NCI-H1417 (cell line): Measurements from ENCODE around the gene MYOD1.

Experiments used
- DNase-seq, 3 experiments: peaks; one replicate each; lab custom pipeline; 2025; lab: John Stamatoyannopoulos, UW

Gene MYOD1

GRCh38 chr11:17734986-17735817 lies 15.8 kb downstream of the MYOD1 start:
- DNase-seq, result peak; percentile 48 to 75 (median 73)

GRCh38 chr11:17735818-17736578 lies 16.6 kb downstream of the MYOD1 start:
- peak in 2 of 3 experiments; percentile 67 to 75 for DNase-seq

- no peak for DNase-seq
Observed at GRCh38 chr11:17736579-17736893, 17.2 kb downstream of the MYOD1 start.

GRCh38 chr11:17736930-17737817 lies 17.8 kb downstream of the MYOD1 start:
- DNase-seq, result no peak

- DNase-seq, result no peak
Observed at GRCh38 chr11:17738151-17738973, 19.0 kb downstream of the MYOD1 start.

- no peak for DNase-seq
Observed at GRCh38 chr11:17739945-17740338, 20.6 kb downstream of the MYOD1 start.

GRCh38 chr11:17740649-17741235 lies 21.4 kb downstream of the MYOD1 start:
- DNase-seq, result no peak

- no peak for DNase-seq
Observed at GRCh38 chr11:17741487-17741886, 22.1 kb downstream of the MYOD1 start.

- no peak for DNase-seq
Observed at GRCh38 chr11:17742019-17742418, 22.6 kb downstream of the MYOD1 start.

- no peak for DNase-seq
Observed at GRCh38 chr11:17743026-17743807, 23.8 kb downstream of the MYOD1 start.

GRCh38 chr11:17743808-17744119 lies 24.4 kb downstream of the MYOD1 start:
- no peak for DNase-seq

GRCh38 chr11:17744151-17744940 lies 25.0 kb downstream of the MYOD1 start:
- no peak for DNase-seq

GRCh38 chr11:17745023-17745772 lies 25.8 kb downstream of the MYOD1 start:
- DNase-seq, result no peak

GRCh38 chr11:17746096-17746495 lies 26.7 kb downstream of the MYOD1 start:
- DNase-seq, result no peak

- DNase-seq, result no peak
Observed at GRCh38 chr11:17747131-17747955, 28.0 kb downstream of the MYOD1 start.

- DNase-seq, result no peak
Observed at GRCh38 chr11:17748044-17748443, 28.7 kb downstream of the MYOD1 start.

GRCh38 chr11:17748761-17749721 lies 29.7 kb downstream of the MYOD1 start:
- DNase-seq, result peak in 2 of 3 experiments; percentile 34 to 67
